Adrenal gland (tissue), 5 donors: ENCODE data around the gene NUP88.

ENCODE experiments used
- CTCF ChIP-seq, 6 experiments: fragments of 450-650 bp in 4 of 6; fragments of 200-600 bp in 2 of 6; sonication (generic) in 1 of 6; IDR thresholded peaks; 1 replicate in 5 of 6; 2 replicates in 1 of 6; pipeline versions ENCODE4 v1.5.1 to v1.8.0; 2016 to 2021; ENCODE audit warnings: antibody characterized with exemption in 6 of 6, mild to moderate bottlenecking in 2 of 6, moderate library complexity in 1 of 6
- POLR2A ChIP-seq, 2 donors: fragments of 450-650 bp; IDR thresholded peaks; one replicate each; pipeline ENCODE4 v1.6.1; 2017; ENCODE audit warnings: antibody characterized with exemption in 2 of 2, mild to moderate bottlenecking in 2 of 2, moderate library complexity in 1 of 2
- donor health status: DM: no; HTN: no; CAD: no.

DNA sequence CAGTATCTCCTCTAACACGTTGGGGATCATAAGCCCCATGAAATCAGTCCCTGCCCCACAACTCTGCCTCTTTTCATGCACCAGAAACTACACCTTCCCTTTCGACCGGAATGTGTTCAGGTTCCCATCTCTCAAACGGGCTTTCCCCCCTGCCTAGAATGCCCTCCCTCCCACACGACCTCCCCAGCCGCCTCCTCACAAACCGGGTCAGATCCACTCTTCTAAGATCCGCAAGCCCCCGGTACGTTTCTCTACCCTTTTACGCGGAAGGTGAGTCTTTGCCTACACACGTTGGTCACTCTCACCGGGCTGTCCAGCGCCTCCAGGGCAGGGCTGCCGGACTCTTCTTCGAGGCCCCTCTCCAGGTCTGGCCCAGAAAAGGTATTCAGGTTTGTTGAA lies 48.6 kb upstream of the NUP88 start:
- TF ChIP-seq CTCF (IDR thresholded peaks at IDR 0.05) (no peak), POLR2A (IDR thresholded peaks at IDR 0.05) (no peak)
